Body of pancreas (tissue), 4 donors: ENCODE measurements around the gene HKDC1. TPM values are rescaled to one million over a fixed set of nuclear protein-coding genes. Genes with fewer than 3 reads are reported as not detected.

ENCODE experiments used
- ATAC-seq: fragments of 150-250 bp; one replicate; pipeline ENCODE4 v1.9.1; 2016
- DNase-seq, 4 donors: peaks; one replicate each; pipeline ENCODE4 v3.0.0-alpha.2; 2019
- H3K27ac ChIP-seq, 4 donors: fragments of 200-600 bp; sonication (generic); 1 replicate in 3 of 4; 2 replicates in 1 of 4; pipeline versions ENCODE4 v1.5.1 to v1.6.1; 2016 to 2019; ENCODE audit warnings: mild to moderate bottlenecking in 1 of 4, mixed read lengths in 1 of 4, moderate library complexity in 1 of 4
- H3K27me3 ChIP-seq, 2 donors: fragments of 200-600 bp; sonication (generic); one replicate each; pipeline ENCODE4 v1.6.0; 2016; ENCODE audit warnings: mild to moderate bottlenecking in 1 of 2
- H3K36me3 ChIP-seq, 2 donors: fragments of 200-600 bp; sonication (generic); replicated peaks in 1 of 2; 2 replicates each; pipeline ENCODE4 v1.5.1; 2016; ENCODE audit warnings: low read depth in 2 of 2; ENCODE audit not compliant: insufficient read depth in 1 of 2
- H3K4me1 ChIP-seq: fragments of 200-600 bp; sonication (generic); one replicate; pipeline ENCODE4 v1.6.0; 2016
- H3K4me3 ChIP-seq, 2 donors: fragments of 200-600 bp; sonication (generic); 1 replicate in 1 of 2; 2 replicates in 1 of 2; pipeline ENCODE4 v1.5.1; 2016 to 2019
- H3K9me3 ChIP-seq, 3 donors: fragments of 200-600 bp; sonication (generic); 1 replicate in 2 of 3; 2 replicates in 1 of 3; pipeline ENCODE4 v1.5.1; 2016
- CTCF ChIP-seq, 7 experiments: fragments of 450-650 bp in 4 of 7; fragments of 200-600 bp in 3 of 7; sonication (generic) in 3 of 7; IDR thresholded peaks; one replicate each; pipeline ENCODE4 v1.5.1; 2016 to 2019; ENCODE audit warnings: antibody characterized with exemption in 7 of 7
- POLR2A ChIP-seq, 3 donors: fragments of 450-650 bp; IDR thresholded peaks; one replicate each; pipeline ENCODE4 v1.6.1; 2016; ENCODE audit warnings: antibody characterized with exemption in 3 of 3, mild to moderate bottlenecking in 2 of 3
- WGBS, 2 donors: methylation state at CpG; one replicate each; pipeline ENCODE4 v1.1.5; 2017; 5-methylcytosine and 5-hydroxymethylcytosine counted together
- intact Hi-C: fragments of 100-400 bp; cut with DNase I; formaldehyde crosslinking; loops from one replicate; pipeline ENCODE4 v1.15.1; 2023
- total RNA-seq, 2 donors: library from RNA; depleted of rRNA; stranded (reverse); fragments of >200 nt; gene quantifications; one replicate each; pipeline ENCODE4 v1.1.0, GENCODE V29; 2016

The HKDC1 gene
- total RNA-seq, 2 donors from 2014 or later: 6.7 to 13.5 TPM

GRCh38 chr10:69226919-69227450 lies 6.9 kb downstream of the HKDC1 start:
- intact Hi-C loops: no loop called here
- DNase-seq (no peak), ATAC-seq (no peak)
- Histone ChIP-seq H3K4me1 (no peaks in the 10 kb centered on the region), H3K27me3 (no peaks in the 10 kb centered on the region), H3K27ac (no peak overlapping the region), H3K4me3 (no peak overlapping the region), H3K9me3 (no peaks in the 10 kb centered on the region), H3K36me3 (no peaks in the 10 kb centered on the region)
- 72 to 77% methylated on average over 7 to 14 of the region's 14 CpGs for WGBS, 2 donors
- TF ChIP-seq POLR2A (IDR thresholded peaks at IDR 0.05) (no peak), CTCF (IDR thresholded peaks at IDR 0.05) (no peak)

GRCh38 chr10:69228151-69228550 lies 8.0 kb downstream of the HKDC1 start:
- WGBS, 2 donors: 50 to 62% methylated on average over 2 of the region's 2 CpGs
- ATAC-seq (no peak), DNase-seq (no peak)
- intact Hi-C loops: no loop called here
- Histone ChIP-seq H3K9me3 (no peaks in the 10 kb centered on the region), H3K36me3 (no peaks in the 10 kb centered on the region), H3K4me3 (no peak overlapping the region), H3K27me3 (no peaks in the 10 kb centered on the region), H3K4me1 (no peaks in the 10 kb centered on the region), H3K27ac (no peak overlapping the region)
- TF ChIP-seq POLR2A (IDR thresholded peaks at IDR 0.05): no peak
- no peak for TF ChIP-seq CTCF (IDR thresholded peaks at IDR 0.05)

GRCh38 chr10:69229616-69229916 lies 9.4 kb downstream of the HKDC1 start:
- Histone ChIP-seq H3K4me3 (no peak overlapping the region), H3K27me3 (no peaks in the 10 kb centered on the region), H3K36me3 (no peaks in the 10 kb centered on the region), H3K9me3 (no peaks in the 10 kb centered on the region), H3K4me1 (no peaks in the 10 kb centered on the region), H3K27ac (no peak overlapping the region)
- WGBS, 2 donors: 72 to 80% methylated on average over 4 to 8 of the region's 8 CpGs
- intact Hi-C loops: no loop called here
- TF ChIP-seq CTCF (IDR thresholded peaks at IDR 0.05) (no peak), POLR2A (IDR thresholded peaks at IDR 0.05) (no peak)
- no peak for ATAC-seq
- DNase-seq: no peak

GRCh38 chr10:69230128-69230527 lies 10.0 kb downstream of the HKDC1 start:
- H3K36me3 ChIP-seq: no peaks in the 10 kb centered on the region
- H3K27ac ChIP-seq: no peak overlapping the region
- no peak overlapping the region for H3K4me3 ChIP-seq
- intact Hi-C loops: loop anchor here (10.0 kb wide), 1 partner anchor 275 kb away; no protein-coding TSS in a partner anchor
- DNase-seq (no peak), ATAC-seq (no peak)
- TF ChIP-seq POLR2A (IDR thresholded peaks at IDR 0.05): no peak
- no peak for TF ChIP-seq CTCF (IDR thresholded peaks at IDR 0.05)
- no peaks in the 10 kb centered on the region for H3K27me3 ChIP-seq
- no peaks in the 10 kb centered on the region for H3K9me3 ChIP-seq
- 52 to 61% methylated on average over 5 of the region's 5 CpGs for WGBS, 2 donors
- no peaks in the 10 kb centered on the region for H3K4me1 ChIP-seq

GRCh38 chr10:69232252-69232651 lies 12.1 kb downstream of the HKDC1 start:
- DNase-seq (no peak), ATAC-seq (no peak)
- intact Hi-C loops: loop anchor here (10.0 kb wide), 1 partner anchor 273 kb away; no protein-coding TSS in a partner anchor

More at GRCh38 chr10:69232252-69232651, 12.1 kb downstream of the HKDC1 start:
- H3K36me3 ChIP-seq: no peaks in the 10 kb centered on the region
- no peak overlapping the region for H3K4me3 ChIP-seq
- H3K9me3 ChIP-seq: no peaks in the 10 kb centered on the region
- TF ChIP-seq CTCF (IDR thresholded peaks at IDR 0.05): no peak
- no peak for TF ChIP-seq POLR2A (IDR thresholded peaks at IDR 0.05)
- WGBS, 2 donors: 71 to 76% methylated on average over 9 of the region's 9 CpGs
- H3K4me1 ChIP-seq: no peaks in the 10 kb centered on the region
- H3K27me3 ChIP-seq: no peaks in the 10 kb centered on the region
- no peak overlapping the region for H3K27ac ChIP-seq
